Spleen (tissue), 7 donors: ENCODE measurements around the gene TCF7L1.

Source experiments
- CTCF ChIP-seq, 11 experiments: fragments of 200-600 bp in 7 of 11; fragments of 450-650 bp in 4 of 11; sonication (generic) in 4 of 11; IDR thresholded peaks in 8 of 11; conservative IDR thresholded peaks in 3 of 11; 1 replicate in 7 of 11; 2 replicates in 4 of 11; pipeline versions ENCODE4 v1.4.0 to v1.8.0; 2016 to 2021; ENCODE audit warnings: antibody characterized with exemption in 11 of 11, inconsistent platforms in 4 of 11, mild to moderate bottlenecking in 1 of 11
- POLR2A ChIP-seq, 3 donors: fragments of 450-650 bp; IDR thresholded peaks; one replicate each; pipeline ENCODE4 v1.5.1; 2017; ENCODE audit warnings: antibody characterized with exemption in 3 of 3, mild to moderate bottlenecking in 1 of 3
- POLR2AphosphoS5 ChIP-seq, 3 donors: sonication (generic); formaldehyde crosslinking; IDR thresholded peaks; one replicate each; pipeline ENCODE4 v1.5.1; 2017; ENCODE audit warnings: antibody characterized with exemption in 3 of 3
- donor health status: DM: no; HTN: no; CAD: no; lungs with moderate emphysema.
- donor health status: DM: no; HTN: no; CAD: no.
- donor health status: DM: no; HTN: no; CAD: no.

DNA sequence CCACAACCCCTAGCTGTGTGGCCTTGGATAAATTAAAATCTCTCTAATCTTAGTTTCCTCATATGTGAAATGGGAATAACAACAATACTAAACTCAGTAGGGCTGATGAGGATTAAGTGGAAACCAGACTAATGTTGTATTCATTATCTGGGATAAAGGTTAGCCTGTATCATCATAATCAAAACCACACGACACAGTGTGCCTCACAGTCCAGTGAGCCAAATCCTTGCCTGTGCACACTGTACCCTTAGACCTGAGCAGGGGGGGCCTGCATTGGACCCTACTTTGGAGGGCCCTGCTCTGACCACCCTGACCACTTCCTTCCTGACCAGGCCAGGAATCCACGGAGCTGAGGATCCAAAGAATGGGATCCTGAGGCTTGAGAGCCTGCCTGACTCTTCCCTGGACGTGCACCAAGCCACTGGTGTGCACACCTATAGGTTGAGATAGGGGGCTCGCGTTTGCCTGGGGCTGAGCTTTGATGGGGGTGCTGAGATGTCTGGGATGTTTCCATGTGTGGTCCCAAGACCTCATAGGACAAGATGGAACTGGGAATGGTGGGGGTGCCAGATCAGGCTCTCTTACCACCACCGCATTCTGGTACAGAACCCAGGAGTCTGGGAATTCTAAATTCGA, 124.9 kb downstream of the TCF7L1 start:
- TF ChIP-seq POLR2A (IDR thresholded peaks at IDR 0.05) (no peak), POLR2AphosphoS5 (IDR thresholded peaks at IDR 0.05) (no peak), CTCF (IDR thresholded peaks at IDR 0.05 in 8 of 11, conservative IDR thresholded peaks at IDR 0.05 in 3 of 11) (no peak)
